HG03066 (cell line): ENCODE data around the gene GCH1.

Source experiments
- ATAC-seq: cut with Tn5 transposase; IDR thresholded peaks from one replicate; pipeline ENCODE4 v1.9.1; 2021; ENCODE audit warnings: low read depth; ENCODE audit not compliant: unreplicated experiment

GCH1 gene

DNA sequence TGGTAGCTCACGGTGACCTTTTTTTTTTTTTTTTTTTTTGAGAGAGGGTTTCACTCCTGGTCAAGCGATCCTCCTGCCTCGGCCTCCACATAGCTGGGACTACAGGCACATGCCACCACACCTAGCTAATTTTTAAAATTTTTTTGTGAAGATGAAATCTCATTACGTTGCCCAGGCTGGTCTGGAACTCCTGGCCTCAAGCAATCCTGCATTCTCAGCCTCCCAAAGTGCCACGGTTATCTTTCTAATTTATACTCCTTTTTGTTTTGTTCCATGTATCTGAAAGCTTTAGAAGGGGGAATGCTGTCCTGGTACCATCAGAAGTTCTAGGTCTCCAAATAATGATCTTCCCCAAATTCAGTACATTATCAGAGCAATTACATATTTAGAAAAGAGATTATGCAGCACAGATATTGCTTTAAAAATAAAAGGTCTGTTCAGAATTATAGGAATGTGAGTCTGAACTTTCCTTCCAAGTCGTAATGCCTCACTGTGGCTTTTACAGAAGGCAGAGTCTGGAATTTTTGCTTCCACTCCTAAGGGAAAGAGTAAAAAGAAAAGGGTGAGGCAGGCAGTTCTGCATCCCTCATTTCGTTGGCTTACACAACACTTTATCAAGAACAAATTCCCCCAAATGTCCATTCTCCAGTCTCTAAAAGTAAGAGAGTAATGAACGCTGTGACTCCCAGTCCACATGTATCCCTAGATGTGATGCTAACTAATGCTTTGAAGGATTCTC lies 73.0 kb downstream of the GCH1 start:
- no peak for ATAC-seq

DNA sequence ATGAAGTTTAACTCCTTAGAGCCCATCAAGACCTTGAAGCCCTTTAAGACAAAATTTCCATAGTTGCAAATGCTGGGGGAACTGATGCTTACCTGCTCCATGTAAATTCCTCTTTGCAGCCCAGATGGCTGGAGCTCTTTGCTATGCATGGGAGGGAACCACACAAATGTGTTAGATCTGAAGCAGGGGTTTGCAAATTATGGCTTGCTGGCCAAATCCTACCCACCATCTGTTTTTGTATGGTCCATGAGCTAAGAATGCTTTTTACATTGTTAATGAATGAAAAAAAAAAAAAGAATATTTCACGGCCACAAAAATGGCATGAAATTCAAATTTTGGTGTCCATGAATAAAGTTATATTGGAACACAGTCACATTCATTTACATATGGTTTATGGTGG lies 74.6 kb downstream of the GCH1 start:
- no peak for ATAC-seq

DNA sequence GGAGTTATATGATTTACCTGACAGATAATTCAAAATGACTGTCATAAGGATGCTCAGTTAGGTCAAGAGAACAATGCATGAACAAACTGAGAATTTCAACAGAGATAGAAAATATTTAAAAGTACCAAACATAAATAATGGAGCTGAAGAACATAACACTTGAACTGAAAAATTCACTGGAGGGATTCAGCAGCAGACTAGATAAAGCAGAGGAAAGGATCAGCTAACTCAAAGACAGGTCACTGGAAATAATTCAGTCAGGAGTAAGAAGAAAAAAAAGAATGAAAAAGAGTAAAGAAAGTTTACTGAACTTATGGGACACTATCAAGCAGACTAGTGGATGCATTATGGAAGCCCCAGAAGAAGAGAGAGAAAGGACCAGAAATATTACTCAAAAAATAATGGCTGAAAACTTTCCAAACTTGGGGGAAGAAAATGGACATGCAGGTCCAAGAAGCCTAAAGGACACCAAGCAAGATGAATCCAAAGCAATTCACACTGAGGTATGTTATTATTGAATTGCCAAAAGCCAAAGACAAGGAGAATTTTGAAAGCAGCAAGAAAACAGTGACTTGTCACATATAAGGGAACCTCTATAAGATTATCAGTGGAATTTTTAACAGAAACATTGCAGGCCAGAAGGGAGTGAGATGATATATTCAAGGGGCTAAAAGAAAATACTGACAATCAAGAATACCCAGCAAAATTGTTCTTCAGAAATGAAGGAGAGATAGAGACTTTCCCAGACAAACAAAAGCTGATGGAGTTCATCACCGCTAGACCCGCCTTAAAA lies 78.7 kb downstream of the GCH1 start:
- no peak for ATAC-seq

DNA sequence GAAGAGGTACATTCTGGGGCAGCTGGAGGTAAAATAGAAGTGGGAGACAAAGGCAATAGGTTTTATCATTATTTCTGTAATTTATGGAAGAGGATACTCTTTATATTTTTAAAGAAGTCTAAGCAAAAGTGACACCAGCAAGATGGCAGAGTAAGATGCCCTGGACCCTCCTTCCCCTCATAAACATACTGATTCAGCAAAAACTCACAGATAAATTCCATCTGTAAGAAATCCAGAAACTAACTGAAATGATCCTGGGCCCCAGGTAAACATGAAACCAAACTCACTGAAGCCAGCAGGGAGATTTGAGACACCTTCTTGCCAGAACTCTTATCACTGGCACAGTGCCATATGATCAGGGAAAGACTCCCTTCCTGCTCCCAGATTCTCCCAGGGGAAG lies 79.9 kb downstream of the GCH1 start:
- ATAC-seq = no peak

DNA sequence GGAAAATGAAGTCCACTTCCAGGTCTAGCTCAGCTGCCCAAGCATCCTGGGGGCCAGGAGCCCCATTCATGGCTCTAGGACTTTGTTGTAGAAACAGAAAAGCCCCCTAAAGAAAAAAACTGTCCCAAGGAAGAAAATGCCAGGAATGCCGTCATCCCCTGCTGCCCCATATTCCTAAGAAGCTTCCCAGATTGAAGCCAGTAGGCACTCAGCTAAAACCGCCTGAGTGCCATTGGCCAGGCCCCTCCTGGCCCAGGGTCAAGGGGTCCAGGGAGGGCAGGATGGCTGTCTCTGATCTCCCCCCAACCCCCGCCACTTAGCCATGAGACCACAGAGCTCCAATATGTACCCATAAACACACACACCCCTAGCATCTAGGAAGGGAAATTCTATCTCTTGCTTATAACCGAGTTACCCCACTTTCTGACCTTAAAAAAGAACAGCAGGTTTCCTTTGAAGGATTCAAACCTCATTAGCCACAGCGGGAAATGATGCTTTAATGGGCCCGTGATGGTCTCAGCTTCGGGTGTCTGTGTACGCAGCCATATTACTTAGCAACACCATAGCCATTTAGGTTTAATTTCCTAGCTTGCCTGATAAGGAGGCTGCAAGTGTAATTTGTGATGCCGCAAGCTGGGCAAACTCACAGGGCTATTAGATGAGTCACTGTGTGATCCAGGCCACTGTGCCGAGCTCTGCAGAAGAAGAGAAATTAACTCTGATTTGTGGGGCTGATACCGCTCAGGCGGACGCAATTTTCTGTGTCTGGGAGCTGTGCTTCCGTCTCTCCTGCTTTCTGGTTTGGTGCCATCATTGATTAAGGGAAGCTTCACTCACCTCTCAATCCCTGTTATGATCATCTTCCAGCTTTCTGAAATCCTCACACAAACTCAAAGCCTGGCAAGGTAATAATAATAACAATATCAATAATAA lies 84.2 kb downstream of the GCH1 start:
- no peak for ATAC-seq

DNA sequence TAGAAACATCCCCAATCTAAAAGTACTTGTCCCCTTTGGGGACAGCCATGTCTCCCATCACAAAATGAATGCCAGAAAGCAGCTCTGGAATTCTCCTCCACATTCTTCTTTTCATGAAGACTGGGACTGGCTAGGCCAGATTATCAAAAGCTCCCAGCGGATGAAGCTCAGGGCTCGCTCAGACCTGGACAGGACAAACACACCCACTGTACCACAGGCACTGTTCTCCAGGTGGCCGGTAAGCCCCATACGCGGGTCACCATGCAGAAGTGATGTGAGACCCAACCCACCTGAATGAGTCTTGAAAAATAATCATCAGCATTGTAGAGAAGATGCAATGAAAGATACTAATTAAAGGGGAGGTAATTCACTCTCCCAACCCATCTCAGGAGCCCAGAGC lies 85.1 kb downstream of the GCH1 start:
- ATAC-seq = no peak

DNA sequence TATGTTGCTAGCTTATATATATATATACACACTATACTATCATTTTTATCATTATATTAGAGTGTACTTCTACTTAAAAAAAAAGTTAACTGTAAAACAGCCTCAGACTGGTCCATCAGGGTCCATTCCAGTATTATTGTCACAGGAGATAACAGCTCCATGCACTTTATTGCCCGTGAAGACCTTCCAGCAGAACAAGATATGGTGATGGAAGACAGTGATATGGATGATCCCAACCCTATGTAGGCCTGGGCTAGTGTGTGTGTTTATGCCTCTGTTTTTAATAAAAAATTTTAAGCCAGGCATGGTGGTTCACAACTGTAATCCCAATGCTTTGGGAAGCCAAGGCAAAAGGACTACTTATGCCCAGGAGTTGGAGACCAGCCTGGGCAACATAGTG lies 86.2 kb downstream of the GCH1 start:
- ATAC-seq = no peak

DNA sequence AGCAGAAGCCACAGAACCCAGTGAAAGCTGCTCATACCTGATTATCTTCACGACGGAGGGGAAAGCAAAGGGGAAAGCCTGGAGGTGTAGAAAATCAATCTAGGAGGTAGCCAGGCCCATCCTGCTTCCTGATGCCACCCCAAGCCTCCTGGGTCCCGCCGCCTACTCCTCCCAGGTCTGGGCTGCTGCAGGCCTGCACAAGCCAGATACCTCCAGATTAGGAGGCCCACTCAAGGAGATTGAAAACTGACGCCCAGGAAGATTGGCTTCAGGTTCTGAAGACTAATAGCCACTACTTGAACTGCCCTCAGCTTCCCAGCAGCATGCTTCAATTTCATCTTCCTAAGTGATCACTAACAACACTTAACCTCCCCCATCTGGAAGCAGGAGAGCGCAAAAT lies 87.1 kb downstream of the GCH1 start:
- no peak for ATAC-seq

DNA sequence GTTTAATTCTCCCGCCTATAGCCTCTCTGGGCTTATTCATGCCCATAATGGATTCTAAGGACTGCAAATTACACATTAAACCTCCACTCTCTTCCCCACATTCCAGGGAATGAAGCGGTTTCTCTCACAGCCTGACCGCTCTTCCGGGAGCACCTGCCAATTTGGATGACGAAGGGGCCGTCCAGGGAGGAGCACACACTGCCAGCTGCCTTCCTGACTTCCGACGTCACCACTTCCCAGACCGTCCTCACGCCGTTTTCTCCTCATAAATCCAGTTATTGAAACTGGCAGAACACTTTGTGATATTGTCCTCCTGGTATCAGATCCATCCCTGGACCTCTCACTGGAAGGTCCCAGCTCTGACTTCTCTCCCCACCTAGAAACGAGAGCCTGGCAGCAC lies 87.6 kb downstream of the GCH1 start:
- no peak for ATAC-seq

DNA sequence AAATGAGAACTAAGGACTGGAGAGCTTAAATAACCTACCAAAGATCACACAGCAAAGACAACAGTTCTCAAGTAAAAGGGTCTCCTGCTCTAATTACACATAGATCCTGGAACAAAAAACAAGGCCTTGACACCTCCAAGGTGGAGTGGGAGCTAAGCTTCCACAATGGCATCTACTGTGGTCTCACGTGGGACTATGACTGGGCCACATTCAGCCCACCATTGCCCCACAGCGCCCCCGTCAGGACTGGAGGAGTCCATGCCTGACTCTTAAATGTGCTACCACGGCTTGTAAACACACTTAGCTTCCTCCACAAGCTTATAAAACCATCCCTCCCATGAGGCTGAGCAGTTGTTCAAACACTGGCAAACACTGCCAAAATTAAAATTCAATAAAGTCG lies 88.5 kb downstream of the GCH1 start:
- ATAC-seq = no peak

DNA sequence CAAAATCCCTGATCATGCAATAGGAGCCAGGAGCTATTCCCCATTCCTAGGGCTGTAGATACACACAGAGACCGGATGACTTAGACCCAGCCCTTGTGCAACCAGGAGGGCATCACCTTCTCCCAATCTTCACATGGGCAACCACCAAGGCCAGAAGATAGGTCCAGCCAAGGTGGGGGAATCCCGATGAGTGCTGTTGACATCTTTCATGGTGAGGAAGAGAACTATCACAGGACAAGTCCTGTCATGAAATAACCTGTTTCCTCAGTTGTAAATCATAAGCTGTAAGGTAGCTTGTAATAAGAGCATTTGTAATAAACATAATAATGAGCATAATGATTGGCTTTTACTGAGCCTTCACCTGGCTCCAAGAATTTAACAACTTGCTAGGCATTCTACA lies 89.5 kb downstream of the GCH1 start:
- ATAC-seq = no peak

DNA sequence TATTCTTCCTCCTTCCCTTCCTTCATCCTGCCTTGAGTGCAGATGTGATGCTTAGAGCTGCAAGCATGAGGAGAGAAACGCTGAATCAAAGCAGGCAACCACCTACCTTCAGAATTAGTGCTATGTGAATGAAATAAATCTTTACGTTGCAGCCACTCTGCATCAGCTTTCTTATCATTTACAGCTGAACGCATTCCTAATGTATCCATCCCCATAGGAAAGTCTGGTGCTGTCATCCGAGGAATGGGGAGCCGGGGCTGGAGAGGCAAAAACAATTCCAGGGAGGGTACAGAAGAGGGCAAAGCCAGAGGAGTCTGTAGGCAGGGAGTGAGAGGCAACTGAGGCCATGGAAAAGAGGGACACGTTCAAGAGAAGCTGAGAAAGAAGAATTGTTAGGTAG lies 90.0 kb downstream of the GCH1 start:
- ATAC-seq = no peak

DNA sequence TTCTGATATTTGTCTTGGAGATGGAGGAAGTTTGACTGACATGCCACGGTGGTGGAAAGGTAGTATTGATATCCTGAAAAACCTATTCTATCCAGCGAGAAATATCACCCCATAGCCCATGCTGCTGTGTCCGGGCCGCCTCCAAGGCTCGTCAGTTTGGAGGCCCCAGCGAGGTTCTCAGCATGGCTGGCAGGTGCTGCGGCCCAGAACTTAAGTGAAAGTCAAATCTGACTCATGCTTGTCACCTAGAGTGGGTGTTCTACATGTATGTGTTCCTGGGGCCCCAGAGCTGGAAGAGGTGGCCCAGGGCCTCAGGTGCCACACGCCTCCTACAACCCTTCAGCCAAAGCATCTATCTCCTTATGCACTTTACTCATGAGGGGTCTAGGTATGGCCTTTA lies 92.9 kb downstream of the GCH1 start:
- ATAC-seq = no peak

DNA sequence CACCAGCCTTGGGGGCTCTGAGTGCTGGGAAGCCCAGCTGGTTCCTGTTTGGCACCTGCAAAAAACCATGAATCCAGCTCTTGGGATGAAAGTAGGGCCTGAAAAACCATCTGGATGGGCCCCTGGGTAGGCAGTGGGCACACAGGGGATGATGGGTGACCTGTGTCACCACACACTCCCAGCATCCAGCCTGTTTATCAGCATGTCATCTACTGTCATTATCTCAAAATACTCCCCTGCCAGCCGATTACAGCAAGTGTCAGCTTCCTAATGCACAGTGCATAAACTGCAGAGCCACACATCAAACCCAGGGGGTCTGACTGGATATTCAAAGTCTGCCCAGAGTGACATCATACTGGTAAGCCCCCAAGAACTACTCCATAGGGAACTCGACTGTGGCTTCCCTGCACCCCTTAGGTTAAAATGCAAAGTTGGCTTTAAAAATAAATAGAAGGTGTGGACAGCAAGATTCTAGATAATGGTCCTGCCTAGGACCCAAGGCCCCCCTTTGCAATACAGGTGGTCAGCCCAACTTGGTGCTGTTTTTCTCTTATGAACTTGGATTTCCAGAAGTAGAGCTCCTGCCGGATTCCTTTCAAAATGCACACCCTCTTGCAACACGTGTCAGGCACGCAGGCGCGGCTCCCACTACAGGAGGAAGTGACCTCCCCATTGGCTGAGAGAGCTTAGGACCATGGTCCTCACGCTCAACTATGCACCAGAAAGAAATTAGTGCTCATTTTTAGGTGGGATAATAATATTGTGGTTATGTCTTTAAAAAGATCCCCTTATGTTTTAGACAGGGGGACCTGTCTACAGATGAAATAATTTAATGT lies 94.1 kb downstream of the GCH1 start:
- no peak for ATAC-seq

DNA sequence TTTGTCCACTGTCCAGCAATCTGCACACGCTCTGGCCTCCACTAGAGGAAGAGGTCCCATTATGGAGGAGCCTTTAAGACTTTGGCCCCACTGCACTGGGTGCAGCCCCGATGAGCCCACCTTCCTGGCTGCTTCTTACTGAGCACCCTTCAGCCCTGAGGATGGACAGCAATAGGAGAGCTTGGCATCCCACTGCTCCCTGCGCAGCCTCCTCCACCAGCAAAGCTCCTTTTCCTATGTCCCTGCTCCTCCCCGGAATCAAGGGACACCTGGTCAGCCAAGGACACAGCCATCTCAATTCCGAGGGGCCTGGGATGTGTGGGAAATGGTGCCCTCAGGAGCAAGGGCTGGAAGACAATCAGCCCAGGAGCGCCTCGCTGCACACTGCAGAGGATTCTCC lies 94.7 kb downstream of the GCH1 start:
- ATAC-seq = no peak

DNA sequence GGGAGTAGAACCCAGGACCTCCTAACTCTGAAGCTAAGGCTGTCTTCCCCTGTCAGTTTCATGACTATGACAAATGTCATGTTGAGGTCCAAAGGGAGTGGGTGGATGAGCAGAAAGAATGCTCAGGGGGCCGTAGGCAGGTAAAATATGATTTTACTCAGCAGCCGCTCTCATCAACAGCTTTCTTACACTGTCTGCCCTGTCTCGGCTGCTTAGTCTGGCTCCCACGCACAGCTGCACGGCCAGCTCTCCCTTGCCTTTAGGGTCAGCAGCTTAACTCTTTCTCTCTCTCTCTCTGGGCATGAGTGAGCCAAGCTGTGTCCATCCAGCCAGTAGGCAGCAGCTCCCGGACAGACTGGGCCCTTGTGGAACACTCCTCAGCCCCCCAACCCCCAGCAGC lies 95.2 kb downstream of the GCH1 start:
- no peak for ATAC-seq

DNA sequence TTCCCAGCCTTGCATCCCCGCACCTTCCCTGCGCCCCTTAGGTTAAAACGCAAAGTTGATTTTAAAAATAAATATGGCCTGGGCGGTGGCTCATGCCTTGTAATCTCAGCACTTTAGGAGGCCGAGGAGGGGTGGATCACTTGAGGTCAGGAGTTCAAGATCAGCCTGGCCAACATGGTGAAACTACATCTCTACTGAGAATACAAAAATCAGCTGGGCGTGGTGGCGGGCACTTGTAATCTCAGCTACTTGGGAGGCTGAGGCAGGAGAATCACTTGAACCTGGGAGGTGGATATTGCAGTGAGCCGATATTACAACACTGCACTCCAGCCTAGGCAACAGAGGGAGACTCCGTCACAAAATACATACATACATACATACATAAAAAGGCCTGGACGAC lies 96.0 kb downstream of the GCH1 start:
- no peak for ATAC-seq

DNA sequence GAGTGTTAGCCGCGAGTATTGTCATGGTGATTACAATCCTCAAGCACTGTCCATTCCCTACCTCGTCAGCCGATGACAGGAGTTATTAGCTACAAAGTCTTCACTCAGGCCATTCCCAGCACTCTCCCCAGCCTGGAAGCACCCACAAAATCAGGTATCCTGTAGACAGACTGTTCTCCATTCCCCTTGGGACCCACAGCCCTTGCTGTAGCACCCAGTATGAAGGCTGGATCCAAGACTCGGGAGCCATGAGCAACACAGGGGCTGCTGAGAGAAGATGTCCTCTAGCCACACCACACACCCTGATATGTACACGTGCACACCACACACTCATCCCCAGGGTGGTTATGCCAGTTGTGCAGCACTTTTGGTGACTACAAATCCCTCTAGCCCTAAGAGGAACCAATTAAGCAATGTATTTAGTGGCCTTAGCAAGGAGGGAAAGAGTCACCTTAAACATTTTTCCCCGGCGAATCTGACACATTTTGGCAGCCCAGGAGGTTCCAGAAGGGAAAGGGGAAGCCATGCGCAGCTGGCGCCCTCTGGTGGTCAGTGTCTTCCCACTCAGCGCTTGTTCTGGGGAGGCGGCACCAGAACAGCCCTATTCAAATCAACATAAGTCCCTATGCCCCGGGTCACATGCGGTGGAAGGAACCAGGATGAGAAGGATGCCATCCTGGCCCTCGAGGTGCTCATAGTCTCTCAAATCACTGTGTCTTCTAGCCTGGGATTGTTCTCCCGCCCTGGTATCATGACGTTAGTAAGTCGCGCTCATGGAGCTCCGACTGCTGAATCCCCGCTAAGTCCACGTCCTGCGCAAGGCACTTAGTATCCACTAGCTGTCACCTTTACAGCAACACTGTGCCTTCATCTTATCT lies 96.9 kb downstream of the GCH1 start:
- ATAC-seq = no peak

DNA sequence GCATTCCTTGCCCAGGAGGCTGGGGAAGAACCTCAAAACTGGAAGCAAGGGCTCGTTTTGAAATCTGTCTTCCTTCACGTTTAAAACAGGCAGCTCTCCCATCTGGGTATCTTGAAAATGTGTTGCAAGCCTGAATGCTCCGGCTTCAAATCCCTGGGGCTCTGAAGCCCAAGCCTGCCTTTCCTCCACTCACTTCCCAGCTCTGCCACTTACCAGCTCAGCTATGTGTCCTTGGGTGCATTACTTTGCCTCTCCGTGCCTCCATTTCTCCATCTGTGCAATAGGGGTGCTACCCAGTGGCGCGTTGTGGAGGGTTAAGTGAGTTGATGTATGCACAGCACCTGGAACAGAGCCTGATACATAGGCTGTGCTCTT lies 97.6 kb downstream of the GCH1 start:
- ATAC-seq = no peak
